ENCODE measurements around the gene DCTN5.

Gene DCTN5

GRCh38 chr16:23640931-23641765 is at the start of gene DCTN5, which contains the start of gene PALB2:
Gene DCTN5, plus strand, starts transcription at chr16:23641466. Its CDS starts 77 bp downstream, at chr16:23641543.
Gene PALB2, minus strand, starts transcription at chr16:23641310. Its CDS starts 153 bp downstream, at chr16:23641157.
- H3K4me3 ChIP-seq: peak within 1 kb of the TSS; percentile 100
- peaks cover 40% of the 10 kb centered on the region for H3K36me3 ChIP-seq (ENCODE audit: insufficient read depth, low read length)
- DNase-seq (ENCODE audit: low read depth, low spot score): peak; percentile 26
- TF ChIP-seq POLR2AphosphoS5 (IDR thresholded peaks at IDR 0.05; ENCODE audit: borderline replicate concordance, low read depth, low read length): peak; percentile 79
- no peak for TF ChIP-seq FOXP2 (optimal IDR thresholded peaks at IDR 0.05; ENCODE audit: control extremely low read depth, extremely low read length, insufficient read depth)
- TF ChIP-seq EZH2 (IDR thresholded peaks at IDR 0.05): no peak
- H3K9ac ChIP-seq (ENCODE audit: insufficient read length): peak within 1 kb of the TSS; percentile 99
- H3K27ac ChIP-seq: peak within 1 kb of the TSS; percentile 88
- peaks cover 6% of the 10 kb centered on the region; the same call in 1 of the 2 replicates for H3K9me3 ChIP-seq (ENCODE audit: low read depth, low read length)

GRCh38 chr16:23594186-23594585 is 47.1 kb upstream of the DCTN5 start:
- Histone ChIP-seq H3K9me3 (ENCODE audit: low read depth, low read length) (no peaks in the 10 kb centered on the region), H3K27ac (no peak overlapping the region), H3K4me3 (0 out of 2 replicates have a peak overlapping the region, but pooled peaks have one; percentile 97), H3K36me3 (ENCODE audit: insufficient read depth, low read length) (peaks cover 47% of the 10 kb centered on the region), H3K9ac (ENCODE audit: insufficient read length) (no peak overlapping the region)
- TF ChIP-seq EZH2 (IDR thresholded peaks at IDR 0.05): no peak
- TF ChIP-seq FOXP2 (optimal IDR thresholded peaks at IDR 0.05; ENCODE audit: control extremely low read depth, extremely low read length, insufficient read depth): no peak
- TF ChIP-seq POLR2AphosphoS5 (IDR thresholded peaks at IDR 0.05; ENCODE audit: borderline replicate concordance, low read depth, low read length): no peak
- DNase-seq (ENCODE audit: low read depth, low spot score): no peak

GRCh38 chr16:23595246-23595950 is 45.9 kb upstream of the DCTN5 start:
- H3K9ac ChIP-seq (ENCODE audit: insufficient read length): peak overlapping the region; percentile 99
- peak overlapping the region; percentile 97 for H3K4me3 ChIP-seq
- peaks cover 37% of the 10 kb centered on the region for H3K36me3 ChIP-seq (ENCODE audit: insufficient read depth, low read length)
- DNase-seq (ENCODE audit: low read depth, low spot score): no peak
- peak overlapping the region; percentile 59; the same call in 1 of the 2 replicates for H3K27ac ChIP-seq
- no peak for TF ChIP-seq FOXP2 (optimal IDR thresholded peaks at IDR 0.05; ENCODE audit: control extremely low read depth, extremely low read length, insufficient read depth)
- no peak for TF ChIP-seq POLR2AphosphoS5 (IDR thresholded peaks at IDR 0.05; ENCODE audit: borderline replicate concordance, low read depth, low read length)
- TF ChIP-seq EZH2 (IDR thresholded peaks at IDR 0.05): no peak
- H3K9me3 ChIP-seq (ENCODE audit: low read depth, low read length): no peaks in the 10 kb centered on the region

- H3K36me3 ChIP-seq (ENCODE audit: insufficient read depth, low read length): peaks cover 30% of the 10 kb centered on the region
- peak within 1 kb of the TSS; percentile 59; the same call in 1 of the 2 replicates for H3K27ac ChIP-seq
- peak within 1 kb of the TSS; percentile 99 for H3K9ac ChIP-seq (ENCODE audit: insufficient read length)
- peak; percentile 83 for TF ChIP-seq POLR2AphosphoS5 (IDR thresholded peaks at IDR 0.05; ENCODE audit: borderline replicate concordance, low read depth, low read length)
- no peak for TF ChIP-seq EZH2 (IDR thresholded peaks at IDR 0.05)
- peak within 1 kb of the TSS; percentile 97 for H3K4me3 ChIP-seq
- no peak for DNase-seq (ENCODE audit: low read depth, low spot score)
- no peaks in the 10 kb centered on the region for H3K9me3 ChIP-seq (ENCODE audit: low read depth, low read length)
These were observed 45.1 kb upstream of the DCTN5 start, which contains the start of gene NDUFAB1 for GRCh38 chr16:23595951-23596720. Gene NDUFAB1, minus strand, starts transcription at chr16:23596316. Its CDS starts 26 bp downstream, at chr16:23596290.

GRCh38 chr16:23597003-23597756 is 44.1 kb upstream of the DCTN5 start:
- Histone ChIP-seq H3K36me3 (ENCODE audit: insufficient read depth, low read length) (peaks cover 23% of the 10 kb centered on the region), H3K27ac (no peak overlapping the region), H3K9ac (ENCODE audit: insufficient read length) (no peak overlapping the region), H3K4me3 (no peak overlapping the region), H3K9me3 (ENCODE audit: low read depth, low read length) (no peaks in the 10 kb centered on the region)
- DNase-seq (ENCODE audit: low read depth, low spot score): no peak
- TF ChIP-seq FOXP2 (optimal IDR thresholded peaks at IDR 0.05; ENCODE audit: control extremely low read depth, extremely low read length, insufficient read depth) (no peak), EZH2 (IDR thresholded peaks at IDR 0.05) (no peak)

- Histone ChIP-seq H3K27ac (no peak overlapping the region), H3K9ac (ENCODE audit: insufficient read length) (no peak overlapping the region), H3K4me3 (no peak overlapping the region), H3K36me3 (ENCODE audit: insufficient read depth, low read length) (peaks cover 31% of the 10 kb centered on the region; the same call in 1 of the 2 replicates), H3K9me3 (ENCODE audit: low read depth, low read length) (no peaks in the 10 kb centered on the region)
- DNase-seq (ENCODE audit: low read depth, low spot score): no peak
- no peak for TF ChIP-seq EZH2 (IDR thresholded peaks at IDR 0.05)
These were observed 33.5 kb upstream of the DCTN5 start for GRCh38 chr16:23607726-23608125.

- peaks cover 28% of the 10 kb centered on the region; the same call in 1 of the 2 replicates for H3K36me3 ChIP-seq (ENCODE audit: insufficient read depth, low read length)
- DNase-seq (ENCODE audit: low read depth, low spot score): no peak
These were observed 33.1 kb upstream of the DCTN5 start for GRCh38 chr16:23608194-23608593.

More at GRCh38 chr16:23608194-23608593, 33.1 kb upstream of the DCTN5 start:
- H3K4me3 ChIP-seq: no peak overlapping the region
- TF ChIP-seq FOXP2 (optimal IDR thresholded peaks at IDR 0.05; ENCODE audit: control extremely low read depth, extremely low read length, insufficient read depth) (no peak), POLR2AphosphoS5 (IDR thresholded peaks at IDR 0.05; ENCODE audit: borderline replicate concordance, low read depth, low read length) (no peak)
- no peaks in the 10 kb centered on the region for H3K9me3 ChIP-seq (ENCODE audit: low read depth, low read length)
- no peak overlapping the region for H3K27ac ChIP-seq
- no peak overlapping the region for H3K9ac ChIP-seq (ENCODE audit: insufficient read length)

Data from SK-N-MC (cell line).